ENCODE measurements around the gene ITGB5.
"Not testable (repeated sequence)": the region's sequence is repeated elsewhere in the genome, so short reads cannot be mapped to it uniquely, and the experiment has no call there.

The ITGB5 gene

GRCh38 chr3:124785973-124786372 is 101.2 kb downstream of the ITGB5 start:
- no peak for ATAC-seq
- Mint-ChIP-seq H3K27ac (no peak overlapping the region), H3K27me3 (peaks cover 16% of the 10 kb centered on the region), H3K4me3 (no peak overlapping the region), H3K36me3 (no peaks in the 10 kb centered on the region), H3K9me3 (no peaks in the 10 kb centered on the region), H3K4me1 (peaks cover 5% of the 10 kb centered on the region)

- Mint-ChIP-seq H3K9me3 (no peaks in the 10 kb centered on the region), H3K4me1 (peaks cover 12% of the 10 kb centered on the region), H3K4me3 (no peak overlapping the region), H3K27me3 (peaks cover 18% of the 10 kb centered on the region), H3K36me3 (no peaks in the 10 kb centered on the region), H3K27ac (peak overlapping the region; percentile 39)
- peak; percentile 45 for ATAC-seq
These were observed 102.3 kb downstream of the ITGB5 start for GRCh38 chr3:124784686-124785382.

GRCh38 chr3:124783696-124784095 is 103.5 kb downstream of the ITGB5 start:
- H3K9me3 Mint-ChIP-seq: no peaks in the 10 kb centered on the region
- no peak overlapping the region for H3K27ac Mint-ChIP-seq
- ATAC-seq: no peak
- no peak overlapping the region for H3K4me3 Mint-ChIP-seq
- peaks cover 12% of the 10 kb centered on the region for H3K4me1 Mint-ChIP-seq
- no peaks in the 10 kb centered on the region for H3K36me3 Mint-ChIP-seq
- H3K27me3 Mint-ChIP-seq: peaks cover 27% of the 10 kb centered on the region

- H3K27me3 Mint-ChIP-seq: peaks cover 40% of the 10 kb centered on the region
These were observed 104.8 kb downstream of the ITGB5 start for GRCh38 chr3:124782377-124782712.

GRCh38 chr3:124781476-124782376 is 105.4 kb downstream of the ITGB5 start:
- Mint-ChIP-seq H3K9me3 (no peaks in the 10 kb centered on the region), H3K27ac (no peak overlapping the region), H3K27me3 (peaks cover 40% of the 10 kb centered on the region), H3K4me3 (no peak overlapping the region), H3K36me3 (no peaks in the 10 kb centered on the region), H3K4me1 (peaks cover 12% of the 10 kb centered on the region)
- ATAC-seq: no peak

More at GRCh38 chr3:124782377-124782712, 104.8 kb downstream of the ITGB5 start:
- H3K9me3 Mint-ChIP-seq, ATAC-seq, H3K36me3 Mint-ChIP-seq, H3K4me3 Mint-ChIP-seq, H3K27ac Mint-ChIP-seq: not testable (repeated sequence)
- H3K4me1 Mint-ChIP-seq: peaks cover 12% of the 10 kb centered on the region

GRCh38 chr3:124780761-124781475 is 106.2 kb downstream of the ITGB5 start:
- no peak for ATAC-seq
- Mint-ChIP-seq H3K36me3 (no peaks in the 10 kb centered on the region), H3K4me1 (peaks cover 12% of the 10 kb centered on the region), H3K4me3 (no peak overlapping the region), H3K27me3 (peaks cover 40% of the 10 kb centered on the region), H3K9me3 (no peaks in the 10 kb centered on the region), H3K27ac (no peak overlapping the region)

GRCh38 chr3:124780356-124780755 is 106.8 kb downstream of the ITGB5 start:
- Mint-ChIP-seq H3K4me3 (no peak overlapping the region), H3K4me1 (peaks cover 12% of the 10 kb centered on the region), H3K36me3 (no peaks in the 10 kb centered on the region), H3K27ac (no peak overlapping the region), H3K9me3 (no peaks in the 10 kb centered on the region), H3K27me3 (peaks cover 41% of the 10 kb centered on the region)
- ATAC-seq: no peak

GRCh38 chr3:124779751-124780191 is 107.4 kb downstream of the ITGB5 start:
- Mint-ChIP-seq H3K4me3 (no peak overlapping the region), H3K36me3 (no peaks in the 10 kb centered on the region), H3K9me3 (no peaks in the 10 kb centered on the region), H3K4me1 (peaks cover 8% of the 10 kb centered on the region), H3K27ac (no peak overlapping the region), H3K27me3 (peaks cover 47% of the 10 kb centered on the region)
- ATAC-seq: no peak

- peaks cover 7% of the 10 kb centered on the region for H3K4me1 Mint-ChIP-seq
- no peak overlapping the region for H3K27ac Mint-ChIP-seq
- H3K9me3 Mint-ChIP-seq: no peaks in the 10 kb centered on the region
- H3K36me3 Mint-ChIP-seq: no peaks in the 10 kb centered on the region
- peaks cover 51% of the 10 kb centered on the region for H3K27me3 Mint-ChIP-seq
- H3K4me3 Mint-ChIP-seq: no peak overlapping the region
- ATAC-seq: no peak
These were observed 108.0 kb downstream of the ITGB5 start for GRCh38 chr3:124779116-124779515.

- Mint-ChIP-seq H3K27ac (no peak overlapping the region), H3K4me3 (no peak overlapping the region), H3K9me3 (no peaks in the 10 kb centered on the region), H3K36me3 (no peaks in the 10 kb centered on the region), H3K27me3 (peaks cover 63% of the 10 kb centered on the region), H3K4me1 (peaks cover 7% of the 10 kb centered on the region)
- no peak for ATAC-seq
These were observed 109.2 kb downstream of the ITGB5 start for GRCh38 chr3:124777762-124778470.

GRCh38 chr3:124776856-124777255 is 110.3 kb downstream of the ITGB5 start:
- no peak overlapping the region for H3K27ac Mint-ChIP-seq
- peaks cover 65% of the 10 kb centered on the region for H3K27me3 Mint-ChIP-seq
- H3K36me3 Mint-ChIP-seq: no peaks in the 10 kb centered on the region
- no peak overlapping the region for H3K4me3 Mint-ChIP-seq
- ATAC-seq: no peak
- peaks cover 7% of the 10 kb centered on the region for H3K4me1 Mint-ChIP-seq
- no peaks in the 10 kb centered on the region for H3K9me3 Mint-ChIP-seq

GRCh38 chr3:124775877-124776276 is 111.3 kb downstream of the ITGB5 start:
- Mint-ChIP-seq H3K27me3 (peaks cover 58% of the 10 kb centered on the region), H3K36me3 (no peaks in the 10 kb centered on the region), H3K4me3 (no peak overlapping the region), H3K27ac (no peak overlapping the region), H3K9me3 (no peaks in the 10 kb centered on the region), H3K4me1 (peaks cover 6% of the 10 kb centered on the region)
- ATAC-seq: no peak

GRCh38 chr3:124774841-124775402 is 112.2 kb downstream of the ITGB5 start:
- Mint-ChIP-seq H3K4me1 (no peaks in the 10 kb centered on the region), H3K4me3 (no peak overlapping the region), H3K27me3 (peaks cover 59% of the 10 kb centered on the region), H3K9me3 (no peaks in the 10 kb centered on the region), H3K27ac (no peak overlapping the region), H3K36me3 (no peaks in the 10 kb centered on the region)
- no peak for ATAC-seq

GRCh38 chr3:124774327-124774718 is 112.8 kb downstream of the ITGB5 start:
- Mint-ChIP-seq H3K27me3 (peaks cover 62% of the 10 kb centered on the region), H3K9me3 (no peaks in the 10 kb centered on the region), H3K36me3 (no peaks in the 10 kb centered on the region), H3K4me3 (no peak overlapping the region), H3K4me1 (no peaks in the 10 kb centered on the region), H3K27ac (no peak overlapping the region)
- ATAC-seq: no peak
